DND-41 (cell line): ENCODE results near the gene PDLIM1.

Experiments
- ATAC-seq: fragments of 200-7000 bp; cut with Tn5 transposase; 3 replicates; pipeline ENCODE4 v1.9.1; 2021; ENCODE audit warnings: low read depth; ENCODE audit not compliant: insufficient read depth
- DNase-seq: peaks from one replicate; pipeline ENCODE4 v3.0.0-alpha.2; 2020
- H2AFZ ChIP-seq: 2 replicates; pipeline ENCODE4 v1.6.0; 2012; ENCODE audit warnings: low read depth, low read length
- H3K27ac ChIP-seq: 2 replicates; pipeline ENCODE4 v1.5.1; 2012; ENCODE audit warnings: low read length, inconsistent platforms
- H3K27me3 ChIP-seq: fragments of 200-600 bp; sonication (generic); 2 replicates; pipeline ENCODE4 v1.6.0; 2012; ENCODE audit warnings: low read length, mild to moderate bottlenecking, inconsistent platforms; ENCODE audit not compliant: insufficient read depth, poor library complexity
- H3K36me3 ChIP-seq: 2 replicates; pipeline ENCODE4 v1.5.1; 2012; ENCODE audit warnings: low read length, inconsistent platforms; ENCODE audit not compliant: insufficient read depth
- H3K4me1 ChIP-seq: 2 replicates; pipeline ENCODE4 v1.5.1; 2012; ENCODE audit warnings: mild to moderate bottlenecking, low read length; ENCODE audit not compliant: insufficient read depth
- H3K4me2 ChIP-seq: 2 replicates; pipeline ENCODE4 v1.6.0; 2012; ENCODE audit warnings: mild to moderate bottlenecking, moderate library complexity, low read length, inconsistent platforms; ENCODE audit not compliant: insufficient read depth
- H3K4me3 ChIP-seq, 2 experiments: fragments of 200-600 bp in 1 of 2; shearing (Covaris generic) in 1 of 2; 2 replicates each; pipeline ENCODE4 v1.5.1; 2012 to 2016; ENCODE audit warnings: inconsistent platforms in 2 of 2, low read length in 2 of 2, mild to moderate bottlenecking in 2 of 2, low read depth in 1 of 2, moderate library complexity in 1 of 2
- H3K79me2 ChIP-seq: 2 replicates; pipeline ENCODE4 v1.6.0; 2012; ENCODE audit warnings: low read length, inconsistent platforms; ENCODE audit not compliant: insufficient read depth
- H3K9ac ChIP-seq: 2 replicates; pipeline ENCODE4 v1.6.0; 2012; ENCODE audit warnings: low read depth, mild to moderate bottlenecking, inconsistent platforms, low read length, moderate library complexity
- H3K9me3 ChIP-seq: 2 replicates; pipeline ENCODE4 v1.5.1; 2012; ENCODE audit warnings: low read length, moderate library complexity, mild to moderate bottlenecking, inconsistent platforms; ENCODE audit not compliant: insufficient read depth, severe bottlenecking
- H4K20me1 ChIP-seq: 2 replicates; pipeline ENCODE4 v1.6.0; 2012; ENCODE audit warnings: low read length; ENCODE audit not compliant: insufficient read depth
- EZH2 ChIP-seq: IDR thresholded peaks from 3 replicates; pipeline ENCODE4 v1.6.1; 2012; ENCODE audit warnings: borderline replicate concordance, low read depth, mild to moderate bottlenecking, moderate library complexity, low read length, inconsistent platforms; ENCODE audit not compliant: severe bottlenecking
- TF ChIP-seq, protein P1 (sequence below): IDR thresholded peaks from 2 replicates; pipeline ENCODE4 v1.5.1; 2012; ENCODE audit warnings: borderline replicate concordance, low read length, moderate library complexity, mild to moderate bottlenecking; ENCODE audit not compliant: poor library complexity, severe bottlenecking; ENCODE audit errors: extremely low read depth

The PDLIM1 gene

DNA sequence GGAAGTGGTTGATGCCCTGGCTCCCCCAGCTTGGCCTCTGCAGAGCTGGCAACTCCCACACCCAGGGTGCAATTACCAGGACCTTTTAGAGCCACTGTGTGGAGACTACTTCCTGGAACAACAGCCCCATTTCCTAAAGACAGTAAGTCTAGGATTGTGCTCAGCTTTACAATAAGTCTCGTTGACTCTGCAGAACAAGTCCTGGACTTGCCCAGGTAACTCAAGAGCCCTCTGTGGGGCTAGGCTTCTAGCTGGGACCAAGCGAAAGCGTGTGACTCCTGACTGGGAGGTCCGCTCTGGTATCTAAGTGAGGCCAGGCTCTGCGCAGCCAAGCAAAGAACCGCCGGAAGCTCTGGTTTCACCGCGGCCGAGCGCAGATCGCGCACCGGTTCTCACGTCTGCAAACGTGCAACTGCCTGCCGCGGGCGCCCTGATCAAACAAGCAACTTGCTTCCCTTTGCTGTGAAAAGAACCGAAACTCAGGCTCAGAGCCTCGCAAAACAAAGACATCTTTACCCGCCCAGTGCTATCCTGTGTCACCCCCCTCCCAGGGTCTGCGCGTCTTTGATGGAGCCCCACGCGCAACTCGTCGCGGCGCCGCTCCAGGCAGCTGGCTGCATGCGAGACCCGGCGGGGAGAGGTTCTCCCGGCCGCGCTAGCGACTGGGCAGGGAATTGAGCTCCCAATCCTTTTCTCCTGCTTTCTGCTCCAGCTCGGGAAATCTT lies 4.4 kb upstream of the PDLIM1 start:
- Histone ChIP-seq H3K9ac (no peak overlapping the region), H3K27me3 (peaks cover 3% of the 10 kb centered on the region), H3K36me3 (no peaks in the 10 kb centered on the region), H3K79me2 (no peaks in the 10 kb centered on the region), H3K9me3 (no peaks in the 10 kb centered on the region), H3K4me3 (no peak overlapping the region), H3K4me2 (no peak overlapping the region), H4K20me1 (no peaks in the 10 kb centered on the region), H3K27ac (no peak overlapping the region), H3K4me1 (no peaks in the 10 kb centered on the region), H2AFZ (no peak overlapping the region)
- TF ChIP-seq, protein P1, sequence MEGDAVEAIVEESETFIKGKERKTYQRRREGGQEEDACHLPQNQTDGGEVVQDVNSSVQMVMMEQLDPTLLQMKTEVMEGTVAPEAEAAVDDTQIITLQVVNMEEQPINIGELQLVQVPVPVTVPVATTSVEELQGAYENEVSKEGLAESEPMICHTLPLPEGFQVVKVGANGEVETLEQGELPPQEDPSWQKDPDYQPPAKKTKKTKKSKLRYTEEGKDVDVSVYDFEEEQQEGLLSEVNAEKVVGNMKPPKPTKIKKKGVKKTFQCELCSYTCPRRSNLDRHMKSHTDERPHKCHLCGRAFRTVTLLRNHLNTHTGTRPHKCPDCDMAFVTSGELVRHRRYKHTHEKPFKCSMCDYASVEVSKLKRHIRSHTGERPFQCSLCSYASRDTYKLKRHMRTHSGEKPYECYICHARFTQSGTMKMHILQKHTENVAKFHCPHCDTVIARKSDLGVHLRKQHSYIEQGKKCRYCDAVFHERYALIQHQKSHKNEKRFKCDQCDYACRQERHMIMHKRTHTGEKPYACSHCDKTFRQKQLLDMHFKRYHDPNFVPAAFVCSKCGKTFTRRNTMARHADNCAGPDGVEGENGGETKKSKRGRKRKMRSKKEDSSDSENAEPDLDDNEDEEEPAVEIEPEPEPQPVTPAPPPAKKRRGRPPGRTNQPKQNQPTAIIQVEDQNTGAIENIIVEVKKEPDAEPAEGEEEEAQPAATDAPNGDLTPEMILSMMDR, result no peak
- TF ChIP-seq EZH2, result no peak
- no peak for ATAC-seq
- DNase-seq, result no peak

DNA sequence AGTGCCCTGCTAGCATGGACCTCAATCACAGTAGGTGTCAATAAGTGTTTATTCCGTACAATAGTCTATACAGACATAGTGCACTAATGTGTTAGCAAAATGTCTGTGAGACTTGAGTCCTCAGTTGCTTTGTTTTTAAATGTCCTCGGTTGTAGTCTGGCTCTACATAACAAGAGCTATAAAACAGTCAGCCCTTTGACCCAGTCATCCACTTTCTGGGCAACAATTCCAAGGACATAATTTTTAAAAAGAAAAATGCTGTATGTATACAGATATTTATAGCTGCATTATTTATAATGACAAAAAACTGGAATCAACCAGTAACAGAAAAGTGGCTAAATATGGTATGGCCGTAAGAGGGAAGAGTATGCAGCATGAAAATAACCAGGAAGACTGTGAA lies 2.8 kb upstream of the PDLIM1 start:
- ATAC-seq (no peak), DNase-seq (no peak)
- Histone ChIP-seq H3K4me1 (no peaks in the 10 kb centered on the region), H2AFZ (no peak overlapping the region), H3K79me2 (no peaks in the 10 kb centered on the region), H4K20me1 (no peaks in the 10 kb centered on the region), H3K4me2 (no peak overlapping the region), H3K27ac (no peak overlapping the region), H3K36me3 (no peaks in the 10 kb centered on the region), H3K9me3 (no peaks in the 10 kb centered on the region), H3K9ac (no peak overlapping the region), H3K27me3 (peaks cover 3% of the 10 kb centered on the region), H3K4me3 (no peak overlapping the region)
- TF ChIP-seq EZH2, result no peak
- TF ChIP-seq, protein P1, result no peak

DNA sequence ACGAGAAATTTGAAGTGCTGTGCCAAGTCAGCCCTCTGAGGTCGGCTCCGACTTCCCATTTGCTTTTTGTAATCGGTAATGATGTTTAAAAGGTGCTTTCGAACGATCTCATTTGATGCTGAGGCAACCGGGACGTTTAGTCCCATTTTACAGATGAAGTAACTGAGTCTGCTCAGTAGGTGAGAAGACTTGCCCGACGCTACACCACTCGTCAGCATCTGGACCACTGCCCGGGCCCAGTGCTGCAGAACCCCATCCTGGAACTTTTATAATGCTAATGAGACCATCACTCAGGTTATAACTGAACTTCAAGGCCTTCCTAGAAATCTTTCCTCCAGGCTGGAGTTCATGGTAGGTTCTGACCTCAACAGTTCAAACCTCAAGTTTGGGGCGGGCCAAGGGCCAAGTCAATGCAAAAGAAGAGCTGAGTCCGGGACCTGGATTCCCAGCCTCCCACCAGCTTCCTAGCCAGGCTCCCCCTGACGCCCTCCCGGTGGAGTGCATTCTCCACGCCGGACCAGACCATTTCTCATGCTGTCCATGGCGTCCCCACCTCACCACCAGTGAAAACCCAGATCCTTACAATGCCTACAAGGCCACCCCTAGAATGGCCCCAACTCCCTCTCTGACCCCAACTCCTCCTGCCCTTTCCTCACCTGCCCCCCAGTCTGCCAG lies 699 bp upstream of the PDLIM1 start:
- ATAC-seq (no peak), DNase-seq (no peak)
- Histone ChIP-seq H2AFZ (no peak overlapping the region), H3K4me2 (no peak overlapping the region), H3K79me2 (no peaks in the 10 kb centered on the region), H3K36me3 (no peaks in the 10 kb centered on the region), H3K9me3 (no peaks in the 10 kb centered on the region), H3K4me3 (no peak overlapping the region), H3K27me3 (peaks cover 10% of the 10 kb centered on the region), H3K9ac (no peak overlapping the region), H3K4me1 (no peaks in the 10 kb centered on the region), H4K20me1 (no peaks in the 10 kb centered on the region), H3K27ac (no peak overlapping the region)
- TF ChIP-seq EZH2, result no peak
- TF ChIP-seq, protein P1, result no peak
